ENCODE results near the gene AIG1. TPM values are rescaled to one million over a fixed set of nuclear protein-coding genes. Genes with fewer than 3 reads are reported as not detected.

Gene AIG1
- total and polyA plus RNA-seq, 2 donors (not counting 1 experiment from before 2014, with no cell fraction given): 40.6 to 42.2 TPM

- H3K4me2 ChIP-seq (ENCODE audit: extremely low read depth, insufficient read depth, low read length): no peak overlapping the region
These were observed 68.0 kb downstream of the AIG1 start for GRCh38 chr6:143128681-143129015.

DNA sequence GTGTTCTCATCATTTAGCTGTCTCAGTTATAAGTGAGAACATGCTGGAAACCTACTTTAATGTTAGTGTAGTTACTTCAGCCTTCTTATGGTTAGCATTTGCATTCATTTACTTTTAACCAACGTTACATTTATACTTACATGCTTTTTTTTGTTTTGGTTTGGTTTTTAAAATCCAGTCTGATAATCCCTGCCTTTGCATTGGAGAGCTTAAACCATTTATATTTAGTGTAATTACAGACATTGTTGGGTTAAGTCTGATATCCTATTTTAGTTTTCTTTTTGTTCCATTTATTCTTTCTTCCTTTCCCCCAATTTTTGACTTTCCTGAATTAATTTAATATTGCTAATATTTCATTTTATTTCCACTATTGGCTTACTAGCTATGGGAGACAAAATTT lies 70.2 kb downstream of the AIG1 start:
- no peak overlapping the region for H2AFZ ChIP-seq (ENCODE audit: low read length)
- no peaks in the 10 kb centered on the region for H3K27me3 ChIP-seq (ENCODE audit: control insufficient read depth, insufficient read depth, low read length)
- no peaks in the 10 kb centered on the region for H3K9me3 ChIP-seq (ENCODE audit: control insufficient read depth, insufficient read depth, low read depth, low read length)
- H3K9ac ChIP-seq (ENCODE audit: insufficient read depth, low read length): no peak overlapping the region
- H3K4me2 ChIP-seq (ENCODE audit: extremely low read depth, insufficient read depth, low read length): no peak overlapping the region
- H3K27ac ChIP-seq (ENCODE audit: insufficient read depth, low read length): no peak overlapping the region
- H4K20me1 ChIP-seq (ENCODE audit: control insufficient read depth, extremely low read depth, insufficient read depth, low read length): no peaks in the 10 kb centered on the region
- H3K4me3 ChIP-seq (replicated peaks in 1 of 4; ENCODE audit: control extremely low read depth in 1 of 4, insufficient read depth in 1 of 4, low read depth in 3 of 4, low read length in 4 of 4): no peak overlapping the region
- DNase-seq (ENCODE audit: low read depth in 2 of 2): no peak
- TF ChIP-seq, protein P1, sequence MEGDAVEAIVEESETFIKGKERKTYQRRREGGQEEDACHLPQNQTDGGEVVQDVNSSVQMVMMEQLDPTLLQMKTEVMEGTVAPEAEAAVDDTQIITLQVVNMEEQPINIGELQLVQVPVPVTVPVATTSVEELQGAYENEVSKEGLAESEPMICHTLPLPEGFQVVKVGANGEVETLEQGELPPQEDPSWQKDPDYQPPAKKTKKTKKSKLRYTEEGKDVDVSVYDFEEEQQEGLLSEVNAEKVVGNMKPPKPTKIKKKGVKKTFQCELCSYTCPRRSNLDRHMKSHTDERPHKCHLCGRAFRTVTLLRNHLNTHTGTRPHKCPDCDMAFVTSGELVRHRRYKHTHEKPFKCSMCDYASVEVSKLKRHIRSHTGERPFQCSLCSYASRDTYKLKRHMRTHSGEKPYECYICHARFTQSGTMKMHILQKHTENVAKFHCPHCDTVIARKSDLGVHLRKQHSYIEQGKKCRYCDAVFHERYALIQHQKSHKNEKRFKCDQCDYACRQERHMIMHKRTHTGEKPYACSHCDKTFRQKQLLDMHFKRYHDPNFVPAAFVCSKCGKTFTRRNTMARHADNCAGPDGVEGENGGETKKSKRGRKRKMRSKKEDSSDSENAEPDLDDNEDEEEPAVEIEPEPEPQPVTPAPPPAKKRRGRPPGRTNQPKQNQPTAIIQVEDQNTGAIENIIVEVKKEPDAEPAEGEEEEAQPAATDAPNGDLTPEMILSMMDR (conservative IDR thresholded peaks at IDR 0.05 in 1 of 2, IDR thresholded peaks at IDR 0.05 in 1 of 2; ENCODE audit: low read depth in 1 of 2, low read length in 2 of 2): no peak
- TF ChIP-seq EZH2 (IDR thresholded peaks at IDR 0.05; ENCODE audit: low read length, missing control alignments): no peak
- H3K4me1 ChIP-seq (ENCODE audit: control insufficient read depth, extremely low read depth, insufficient read depth, low read length): no peaks in the 10 kb centered on the region
- H3K79me2 ChIP-seq (ENCODE audit: control insufficient read depth, insufficient read depth, low read length): no peaks in the 10 kb centered on the region
- no peaks in the 10 kb centered on the region for H3K36me3 ChIP-seq (ENCODE audit: control insufficient read depth, insufficient read depth, low read length)

More at GRCh38 chr6:143128681-143129015, 68.0 kb downstream of the AIG1 start:
- DNase-seq (ENCODE audit: low read depth in 2 of 2): no peak
- Histone ChIP-seq H2AFZ (ENCODE audit: low read length) (no peak overlapping the region), H3K79me2 (ENCODE audit: control insufficient read depth, insufficient read depth, low read length) (no peaks in the 10 kb centered on the region), H3K4me1 (ENCODE audit: control insufficient read depth, extremely low read depth, insufficient read depth, low read length) (no peaks in the 10 kb centered on the region), H3K9ac (ENCODE audit: insufficient read depth, low read length) (no peak overlapping the region), H3K4me3 (replicated peaks in 1 of 4; ENCODE audit: control extremely low read depth in 1 of 4, insufficient read depth in 1 of 4, low read depth in 3 of 4, low read length in 4 of 4) (no peak overlapping the region), H3K9me3 (ENCODE audit: control insufficient read depth, insufficient read depth, low read depth, low read length) (no peaks in the 10 kb centered on the region), H3K36me3 (ENCODE audit: control insufficient read depth, insufficient read depth, low read length) (no peaks in the 10 kb centered on the region), H3K27ac (ENCODE audit: insufficient read depth, low read length) (no peak overlapping the region), H3K27me3 (ENCODE audit: control insufficient read depth, insufficient read depth, low read length) (no peaks in the 10 kb centered on the region), H4K20me1 (ENCODE audit: control insufficient read depth, extremely low read depth, insufficient read depth, low read length) (no peaks in the 10 kb centered on the region)
- TF ChIP-seq, protein P1 (conservative IDR thresholded peaks at IDR 0.05 in 1 of 2, IDR thresholded peaks at IDR 0.05 in 1 of 2; ENCODE audit: low read depth in 1 of 2, low read length in 2 of 2): no peak

- H3K9me3 ChIP-seq (ENCODE audit: control insufficient read depth, insufficient read depth, low read depth, low read length): no peaks in the 10 kb centered on the region
- H3K4me1 ChIP-seq (ENCODE audit: control insufficient read depth, extremely low read depth, insufficient read depth, low read length): no peaks in the 10 kb centered on the region
- H3K27ac ChIP-seq (ENCODE audit: insufficient read depth, low read length): no peak overlapping the region
- H3K4me2 ChIP-seq (ENCODE audit: extremely low read depth, insufficient read depth, low read length): no peak overlapping the region
- no peak overlapping the region for H3K4me3 ChIP-seq (replicated peaks in 1 of 4; ENCODE audit: control extremely low read depth in 1 of 4, insufficient read depth in 1 of 4, low read depth in 3 of 4, low read length in 4 of 4)
- H3K79me2 ChIP-seq (ENCODE audit: control insufficient read depth, insufficient read depth, low read length): no peaks in the 10 kb centered on the region
- no peak for DNase-seq (ENCODE audit: low read depth in 2 of 2)
- H2AFZ ChIP-seq (ENCODE audit: low read length): no peak overlapping the region
- H3K36me3 ChIP-seq (ENCODE audit: control insufficient read depth, insufficient read depth, low read length): no peaks in the 10 kb centered on the region
- no peak overlapping the region for H3K9ac ChIP-seq (ENCODE audit: insufficient read depth, low read length)
- no peaks in the 10 kb centered on the region for H3K27me3 ChIP-seq (ENCODE audit: control insufficient read depth, insufficient read depth, low read length)
- TF ChIP-seq, protein P1 (conservative IDR thresholded peaks at IDR 0.05 in 1 of 2, IDR thresholded peaks at IDR 0.05 in 1 of 2; ENCODE audit: low read depth in 1 of 2, low read length in 2 of 2): no peak
- no peak for TF ChIP-seq EZH2 (IDR thresholded peaks at IDR 0.05; ENCODE audit: low read length, missing control alignments)
- H4K20me1 ChIP-seq (ENCODE audit: control insufficient read depth, extremely low read depth, insufficient read depth, low read length): no peaks in the 10 kb centered on the region
These were observed 74.6 kb downstream of the AIG1 start for GRCh38 chr6:143135325-143135724.
